ENCODE data around the gene CHST13.

DNA sequence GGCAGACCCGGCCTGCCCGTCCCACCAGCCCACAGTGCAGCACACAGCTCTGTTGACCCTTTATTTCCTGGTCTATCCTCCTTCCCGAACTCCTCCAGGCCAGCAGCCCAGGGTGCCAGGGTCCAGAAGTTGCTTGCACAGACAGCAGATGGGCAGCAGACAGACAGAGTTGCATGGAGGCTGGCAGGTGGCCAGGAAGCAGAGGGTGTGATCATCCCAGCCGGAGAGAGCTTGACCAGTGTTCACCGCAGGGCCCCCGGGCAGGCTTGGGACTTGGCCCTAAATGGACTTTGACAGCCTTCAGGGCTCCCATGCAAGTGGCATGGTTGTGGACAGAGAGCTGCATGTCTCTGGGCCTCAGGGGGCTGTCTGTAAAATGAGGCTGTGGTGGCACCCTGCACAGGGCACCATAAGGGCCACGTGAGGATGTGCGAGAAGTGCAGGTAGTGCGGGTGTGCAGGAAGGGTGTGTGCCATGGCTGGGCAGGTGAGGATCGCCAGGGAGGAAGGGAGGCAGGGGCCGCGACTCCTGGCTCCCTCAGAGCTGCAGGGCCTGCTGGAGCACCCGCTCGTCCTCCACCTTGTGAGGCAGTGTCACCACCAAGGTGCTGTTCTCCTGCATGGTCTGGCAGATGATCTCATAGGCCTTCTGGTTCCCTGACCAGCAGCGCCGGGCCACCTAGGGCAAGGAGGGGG is 42.0 kb upstream of the CHST13 start:
- TF ChIP-seq EZH2 (IDR thresholded peaks at IDR 0.05; ENCODE audit: low read length, unreplicated experiment) (no peak), EZH2phosphoT487 (IDR thresholded peaks at IDR 0.05; ENCODE audit: borderline replicate concordance, low read length) (no peak)
- TF ChIP-seq, protein P1, sequence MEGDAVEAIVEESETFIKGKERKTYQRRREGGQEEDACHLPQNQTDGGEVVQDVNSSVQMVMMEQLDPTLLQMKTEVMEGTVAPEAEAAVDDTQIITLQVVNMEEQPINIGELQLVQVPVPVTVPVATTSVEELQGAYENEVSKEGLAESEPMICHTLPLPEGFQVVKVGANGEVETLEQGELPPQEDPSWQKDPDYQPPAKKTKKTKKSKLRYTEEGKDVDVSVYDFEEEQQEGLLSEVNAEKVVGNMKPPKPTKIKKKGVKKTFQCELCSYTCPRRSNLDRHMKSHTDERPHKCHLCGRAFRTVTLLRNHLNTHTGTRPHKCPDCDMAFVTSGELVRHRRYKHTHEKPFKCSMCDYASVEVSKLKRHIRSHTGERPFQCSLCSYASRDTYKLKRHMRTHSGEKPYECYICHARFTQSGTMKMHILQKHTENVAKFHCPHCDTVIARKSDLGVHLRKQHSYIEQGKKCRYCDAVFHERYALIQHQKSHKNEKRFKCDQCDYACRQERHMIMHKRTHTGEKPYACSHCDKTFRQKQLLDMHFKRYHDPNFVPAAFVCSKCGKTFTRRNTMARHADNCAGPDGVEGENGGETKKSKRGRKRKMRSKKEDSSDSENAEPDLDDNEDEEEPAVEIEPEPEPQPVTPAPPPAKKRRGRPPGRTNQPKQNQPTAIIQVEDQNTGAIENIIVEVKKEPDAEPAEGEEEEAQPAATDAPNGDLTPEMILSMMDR (conservative IDR thresholded peaks at IDR 0.05; ENCODE audit: low read depth, low read length): no peak
